ENCODE data around the gene MLLT3.

DNA sequence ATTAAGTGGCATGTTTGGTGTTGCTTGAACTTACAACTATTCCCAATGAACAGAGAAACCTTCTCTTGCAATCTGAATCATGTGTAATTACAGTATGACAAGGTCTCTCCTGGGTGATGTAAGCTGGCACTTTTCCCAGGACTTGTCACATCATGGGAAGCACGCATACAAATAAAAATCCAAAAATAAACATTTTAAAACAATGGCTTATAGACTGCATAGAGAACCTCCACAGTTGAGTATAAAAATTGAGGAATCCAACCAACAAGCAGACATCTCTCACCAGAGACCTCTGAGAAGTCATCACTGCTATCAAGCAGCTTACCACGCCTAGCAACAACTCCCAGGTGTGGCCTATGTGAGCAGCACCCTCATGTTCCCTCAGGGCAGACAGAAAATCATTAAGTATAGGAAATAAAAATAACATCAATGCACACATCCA, 3.9 kb downstream of the MLLT3 start:
- TF ChIP-seq, protein P1, sequence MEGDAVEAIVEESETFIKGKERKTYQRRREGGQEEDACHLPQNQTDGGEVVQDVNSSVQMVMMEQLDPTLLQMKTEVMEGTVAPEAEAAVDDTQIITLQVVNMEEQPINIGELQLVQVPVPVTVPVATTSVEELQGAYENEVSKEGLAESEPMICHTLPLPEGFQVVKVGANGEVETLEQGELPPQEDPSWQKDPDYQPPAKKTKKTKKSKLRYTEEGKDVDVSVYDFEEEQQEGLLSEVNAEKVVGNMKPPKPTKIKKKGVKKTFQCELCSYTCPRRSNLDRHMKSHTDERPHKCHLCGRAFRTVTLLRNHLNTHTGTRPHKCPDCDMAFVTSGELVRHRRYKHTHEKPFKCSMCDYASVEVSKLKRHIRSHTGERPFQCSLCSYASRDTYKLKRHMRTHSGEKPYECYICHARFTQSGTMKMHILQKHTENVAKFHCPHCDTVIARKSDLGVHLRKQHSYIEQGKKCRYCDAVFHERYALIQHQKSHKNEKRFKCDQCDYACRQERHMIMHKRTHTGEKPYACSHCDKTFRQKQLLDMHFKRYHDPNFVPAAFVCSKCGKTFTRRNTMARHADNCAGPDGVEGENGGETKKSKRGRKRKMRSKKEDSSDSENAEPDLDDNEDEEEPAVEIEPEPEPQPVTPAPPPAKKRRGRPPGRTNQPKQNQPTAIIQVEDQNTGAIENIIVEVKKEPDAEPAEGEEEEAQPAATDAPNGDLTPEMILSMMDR (conservative IDR thresholded peaks at IDR 0.05; ENCODE audit: low read depth, low read length): no peak
- TF ChIP-seq EZH2 (IDR thresholded peaks at IDR 0.05; ENCODE audit: borderline replicate concordance, low read depth, low read length, poor library complexity, severe bottlenecking): no peak
